HG02884 (cell line): ENCODE measurements around the gene STPG1.

Experiments
- ATAC-seq: cut with Tn5 transposase; IDR thresholded peaks from one replicate; pipeline ENCODE4 v1.9.1; 2021; ENCODE audit warnings: mild to moderate bottlenecking, moderate library complexity; ENCODE audit not compliant: unreplicated experiment

STPG1 gene

DNA sequence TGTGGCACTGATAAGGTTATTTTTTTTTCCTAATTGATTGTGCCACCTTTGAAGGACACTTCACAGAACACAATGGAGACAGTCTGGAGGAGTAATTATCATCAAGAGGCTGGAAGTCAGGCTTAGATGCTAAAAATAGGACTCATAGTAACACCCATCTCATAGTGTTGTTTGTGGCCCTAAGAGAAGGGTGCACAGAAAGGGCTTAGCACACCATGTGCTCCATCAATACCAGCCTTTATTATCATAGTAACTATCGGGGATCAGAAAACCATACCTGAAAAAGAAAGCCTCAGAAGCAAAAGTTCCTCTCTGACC, 13.9 kb upstream of the STPG1 start:
- ATAC-seq = no peak

DNA sequence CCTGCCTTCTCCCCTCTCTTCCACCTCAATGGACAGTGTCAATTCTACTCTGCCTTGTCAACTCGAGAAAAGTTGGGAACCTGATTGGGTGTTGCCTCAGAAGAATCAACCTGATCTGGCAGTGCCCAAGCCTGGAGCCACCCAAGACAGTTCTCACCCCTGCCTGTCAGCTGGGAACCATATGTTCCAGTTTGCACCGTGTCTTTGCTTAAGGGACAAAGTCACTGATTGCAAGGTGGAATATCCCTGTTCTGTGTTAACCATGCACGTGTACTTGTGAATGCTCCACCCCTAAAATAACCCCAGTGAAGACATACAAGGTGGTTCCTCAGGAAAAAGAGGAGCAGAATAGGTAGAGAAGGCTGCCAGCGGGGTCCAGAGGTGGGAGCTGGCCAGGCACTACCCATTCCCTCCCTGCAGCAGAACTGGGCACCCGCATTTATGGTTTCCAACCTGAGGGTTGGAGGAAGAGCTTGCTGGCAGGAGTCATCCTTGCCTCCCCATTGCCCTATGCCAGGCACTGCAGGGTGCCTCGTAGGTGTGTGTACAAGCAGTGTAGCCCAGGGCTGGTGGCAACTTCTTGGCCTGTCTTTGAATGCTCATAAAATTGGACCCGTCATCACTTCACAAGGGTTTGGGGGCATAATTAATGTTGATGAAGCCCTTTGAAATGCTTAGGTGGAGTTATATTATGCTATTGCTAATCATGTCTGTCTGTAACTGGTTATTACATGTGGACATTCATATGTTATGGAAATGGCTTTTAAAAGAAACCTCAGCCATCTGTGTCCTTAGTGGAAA, 13.4 kb upstream of the STPG1 start:
- ATAC-seq = no peak

DNA sequence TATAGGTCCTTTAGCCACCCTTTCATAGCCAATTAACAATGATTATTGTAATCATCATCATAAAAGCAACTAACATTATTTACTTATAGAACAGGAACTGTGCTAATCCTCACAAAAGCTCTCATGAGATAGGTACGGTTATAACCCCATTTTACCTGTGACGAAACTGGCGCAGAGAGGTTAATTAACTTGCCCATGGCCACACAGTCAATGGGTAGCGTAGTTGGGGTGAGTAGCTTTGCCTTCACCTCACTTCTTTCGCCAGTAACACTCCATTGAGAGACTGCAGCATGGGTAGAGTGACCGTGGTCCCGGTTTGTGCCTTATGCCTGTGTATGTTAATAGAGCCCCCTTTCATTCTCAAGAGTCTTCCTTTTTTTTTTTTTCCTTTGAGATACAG, 12.3 kb upstream of the STPG1 start:
- no peak for ATAC-seq

DNA sequence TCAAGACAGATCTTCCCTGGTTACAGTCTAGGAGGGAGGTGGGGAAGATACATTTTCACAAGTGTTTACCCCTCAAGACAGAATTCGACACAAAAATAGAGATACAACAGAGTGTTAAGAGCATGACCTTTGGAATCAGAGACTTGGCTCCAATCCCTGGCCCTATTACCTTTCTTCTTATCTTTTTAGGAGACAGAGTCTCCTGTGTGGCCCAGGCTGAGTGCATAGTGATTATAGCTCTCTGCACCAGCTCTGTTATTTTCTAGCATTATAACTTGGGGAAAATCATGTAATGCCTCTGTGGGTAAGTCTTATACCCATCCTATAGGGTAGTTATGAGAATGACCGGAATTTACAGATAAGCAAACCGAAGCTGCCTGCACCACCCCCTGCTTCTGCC, 11.9 kb upstream of the STPG1 start:
- no peak for ATAC-seq

DNA sequence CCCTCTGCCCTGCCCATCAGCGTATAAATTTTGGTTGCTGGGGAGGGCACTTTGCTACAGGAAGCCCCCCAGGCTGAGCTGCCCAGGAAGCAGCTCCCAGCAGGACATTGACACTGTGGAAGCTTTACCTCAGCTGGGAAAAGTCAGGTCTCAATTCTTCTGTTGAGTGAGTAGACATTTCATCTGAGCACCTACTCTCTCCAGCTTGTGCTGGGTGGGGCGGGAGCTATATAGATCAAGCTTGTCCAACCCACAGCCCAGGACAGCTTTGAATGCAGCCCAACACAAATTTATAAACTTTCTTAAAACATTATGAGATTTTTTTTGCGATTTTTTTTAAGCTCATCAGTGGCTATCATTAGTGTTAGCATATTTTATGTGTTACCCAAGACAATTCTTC, 11.4 kb upstream of the STPG1 start:
- ATAC-seq = no peak

DNA sequence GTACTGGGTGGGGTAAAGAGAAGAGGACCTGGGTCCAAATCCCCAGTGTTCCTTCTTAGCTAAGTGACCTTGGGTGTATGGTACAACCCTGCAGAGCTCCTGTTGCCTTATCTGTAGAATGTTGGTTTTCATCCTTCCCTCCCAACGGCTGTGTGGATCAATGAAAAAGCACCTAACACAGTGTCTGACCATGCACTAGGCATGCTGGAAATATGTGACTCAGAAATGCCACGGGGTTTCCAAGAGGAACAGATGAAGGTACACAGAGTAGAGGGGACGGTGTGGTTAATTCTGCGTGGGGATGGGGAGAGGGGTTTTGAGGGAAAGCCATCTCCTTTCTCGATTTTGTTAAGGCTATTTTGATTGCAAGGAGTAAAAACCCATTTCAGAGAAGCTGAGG, 10.6 kb upstream of the STPG1 start:
- no peak for ATAC-seq

DNA sequence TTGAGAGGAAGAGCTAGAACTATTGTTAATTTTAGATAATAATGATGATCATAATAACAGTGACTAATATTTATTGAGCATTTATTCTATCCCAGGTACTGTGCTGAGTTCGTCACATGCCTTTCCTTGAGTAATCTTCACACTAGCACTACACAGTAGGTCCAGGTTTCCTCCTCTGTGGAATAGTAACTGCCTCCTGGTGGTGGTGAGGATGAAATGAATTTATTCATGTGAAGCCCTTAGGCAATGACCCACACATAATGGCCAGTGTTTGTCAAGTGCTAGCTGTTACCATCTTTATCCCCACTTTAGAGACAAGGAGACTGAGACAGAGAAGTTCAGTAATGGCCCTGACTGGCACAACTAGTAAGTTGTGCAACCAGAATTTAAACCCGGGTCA, 7.9 kb upstream of the STPG1 start:
- no peak for ATAC-seq

DNA sequence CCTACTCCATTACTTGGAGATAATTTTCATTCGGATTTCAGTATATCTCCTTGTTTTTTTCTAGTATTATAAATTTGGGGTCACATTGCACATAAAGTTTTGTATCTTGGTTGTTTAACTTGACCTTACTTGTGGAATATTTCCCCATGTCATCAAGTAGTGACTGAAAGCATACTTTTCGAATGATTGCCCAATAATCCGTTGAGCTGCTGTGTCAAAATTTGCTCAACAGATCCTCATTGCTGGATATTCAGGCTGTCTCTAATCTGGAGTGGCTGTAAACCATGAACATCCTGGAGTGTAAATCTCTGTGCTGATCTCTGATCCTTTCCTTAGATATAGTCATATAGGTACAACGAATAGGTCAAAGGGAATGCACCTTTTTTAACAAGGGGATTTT, 7.0 kb upstream of the STPG1 start:
- ATAC-seq = no peak

DNA sequence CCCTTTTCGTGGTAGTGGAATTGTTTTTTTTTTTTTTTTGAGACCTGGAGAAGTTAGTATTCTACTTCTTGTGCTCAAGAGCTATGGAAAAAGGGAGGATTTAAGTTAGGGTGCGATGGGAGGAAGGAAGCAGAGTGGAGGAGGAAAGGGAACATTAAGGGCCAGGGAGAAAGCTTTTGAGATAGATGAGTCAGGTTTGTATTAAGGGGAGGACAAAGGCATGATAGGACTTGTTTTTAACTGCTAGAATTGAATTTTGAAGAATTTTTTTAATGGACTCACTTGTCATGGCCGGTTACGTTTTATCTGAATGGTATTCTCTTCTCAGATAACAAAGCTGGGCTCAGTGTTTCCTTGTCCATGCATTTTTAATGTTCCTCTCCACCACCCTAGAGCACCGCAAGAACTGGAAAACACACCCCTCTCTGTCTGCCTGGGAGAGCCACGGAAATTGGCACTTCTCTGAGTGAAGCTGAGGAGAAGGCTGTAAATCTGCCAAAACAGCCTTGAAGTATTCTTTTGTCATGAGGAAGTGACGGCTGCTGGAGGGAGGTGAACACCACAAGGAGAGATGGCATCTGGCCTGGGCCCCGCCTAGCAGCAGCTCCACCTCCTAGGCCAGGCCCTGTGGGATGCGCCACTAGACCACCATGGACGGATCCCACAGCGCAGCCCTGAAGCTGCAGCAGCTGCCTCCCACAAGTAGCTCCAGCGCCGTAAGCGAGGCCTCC, 5.5 kb upstream of the STPG1 start:
- ATAC-seq = no peak

DNA sequence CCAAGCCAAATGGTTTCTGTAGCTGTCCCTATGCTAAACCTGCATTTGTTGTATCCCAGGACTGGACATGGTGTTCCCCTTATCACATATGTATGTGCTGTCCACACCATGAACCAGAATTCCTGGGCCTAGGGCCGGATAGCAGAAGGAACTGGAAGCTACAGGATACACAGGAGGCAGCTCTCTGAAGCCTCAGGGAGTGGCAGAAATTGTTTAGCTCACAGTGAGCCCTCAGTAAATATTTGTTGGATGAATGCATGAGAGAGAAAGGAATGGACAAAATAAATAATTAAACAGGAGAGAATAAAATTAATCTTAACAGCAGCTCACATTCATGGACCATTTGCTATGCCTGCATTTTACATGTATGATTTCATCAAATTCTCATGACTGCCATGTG, 4.1 kb upstream of the STPG1 start:
- ATAC-seq = no peak

DNA sequence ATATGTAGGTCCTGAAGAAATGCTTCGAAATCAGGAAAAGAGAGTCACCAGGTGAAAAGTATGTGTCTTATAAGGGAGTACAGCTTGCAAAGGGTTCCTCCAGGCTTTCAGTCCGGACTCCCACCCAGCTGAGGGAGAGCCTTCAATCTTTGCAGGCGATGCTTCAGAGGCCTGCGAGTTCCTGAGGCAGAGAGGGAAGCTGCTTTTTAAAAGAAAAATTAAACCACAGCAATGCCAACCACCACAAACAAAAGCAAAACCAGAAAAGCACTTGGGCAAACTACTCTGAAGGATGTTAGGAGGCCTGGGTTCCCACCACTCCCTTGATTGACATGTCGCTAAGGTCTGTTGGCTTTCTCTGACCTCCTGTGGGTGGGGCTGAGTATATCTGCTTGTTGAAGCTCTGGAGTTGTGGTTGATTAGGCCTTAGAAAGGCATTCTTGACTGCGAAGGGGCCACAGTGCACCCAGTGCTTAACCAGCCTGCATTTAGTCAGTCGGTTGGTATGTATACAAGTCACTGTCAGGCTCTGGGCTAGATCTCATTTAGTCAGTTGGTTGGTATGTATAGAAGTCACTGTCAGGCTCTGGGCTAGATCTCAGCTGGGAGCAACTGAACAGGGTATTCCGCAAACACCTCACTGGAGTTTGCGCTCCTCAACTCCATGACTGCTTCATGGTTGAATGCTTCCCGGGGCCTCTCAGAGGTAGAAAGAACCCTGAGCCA, 3.2 kb upstream of the STPG1 start:
- no peak for ATAC-seq

DNA sequence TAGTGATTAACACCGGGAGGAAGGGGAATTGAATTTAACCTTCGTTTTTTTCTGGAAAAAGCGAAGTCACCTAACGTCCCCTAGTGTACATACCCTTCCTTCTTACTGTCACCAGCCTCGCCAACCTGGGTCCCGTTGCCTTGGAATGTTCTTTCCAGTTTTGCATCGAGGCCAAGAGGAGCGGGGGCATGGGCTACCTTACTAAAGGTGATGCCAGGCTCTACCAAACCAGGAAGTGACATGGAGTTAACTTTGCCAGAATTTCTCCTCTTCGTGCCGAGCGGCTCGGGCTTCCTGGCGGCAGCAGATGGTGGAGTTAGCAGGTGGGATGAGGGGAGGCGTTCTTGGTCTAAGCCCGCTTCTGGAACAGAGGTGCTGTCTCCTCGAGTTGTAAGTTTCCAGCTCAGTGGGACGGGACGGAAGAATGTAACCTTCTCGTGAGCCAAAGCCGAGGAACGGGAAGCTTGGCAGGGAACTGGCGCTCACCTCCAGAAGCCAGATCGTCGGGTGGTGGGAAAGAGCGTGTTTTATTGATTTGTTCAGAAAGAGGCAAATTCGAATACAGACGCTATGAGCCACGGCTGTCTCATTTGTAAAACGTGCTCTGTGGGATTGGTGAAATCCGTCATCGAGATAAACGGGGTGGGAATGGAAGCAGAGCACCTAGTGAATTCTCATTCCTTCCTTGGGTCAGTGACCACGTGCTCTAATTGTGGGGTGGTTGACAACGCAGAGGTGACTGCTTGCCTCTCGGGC, 2.5 kb upstream of the STPG1 start:
- no peak for ATAC-seq

DNA sequence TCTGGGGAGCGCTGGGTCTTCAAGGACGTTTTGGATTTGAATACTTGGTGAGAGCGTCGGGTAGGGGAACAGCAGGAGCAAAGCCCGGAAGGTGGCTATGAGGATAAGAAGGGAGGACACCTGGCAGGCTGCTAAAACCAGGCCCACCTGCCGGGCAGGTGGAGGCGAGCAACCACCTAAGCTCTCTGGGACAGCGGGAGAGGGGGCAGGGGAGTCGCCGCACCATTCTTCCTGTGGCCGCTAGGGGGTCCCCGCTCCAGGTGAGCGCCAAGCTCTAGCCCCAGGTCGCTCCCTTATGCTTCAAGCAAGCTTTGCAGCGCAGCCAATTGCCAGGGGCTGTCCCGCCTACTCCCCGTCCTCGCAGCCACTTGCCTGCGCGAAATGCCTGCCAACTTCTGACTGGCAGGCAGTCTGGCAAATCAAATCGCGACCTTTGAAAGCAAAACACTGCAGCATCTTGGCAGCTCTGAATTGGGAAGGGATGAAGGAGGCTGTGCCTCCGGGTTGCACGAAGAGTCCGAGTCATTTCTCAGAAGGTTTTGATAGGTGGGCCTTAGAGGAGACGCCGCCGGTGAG, 1.8 kb upstream of the STPG1 start, which contains the start of gene NIPAL3:
Gene NIPAL3, plus strand, starts transcription at position 469 of the 576 bp plus-strand sequence. CDS start 3,746 bp downstream, outside the sequence.
- ATAC-seq = peak; percentile 89

DNA sequence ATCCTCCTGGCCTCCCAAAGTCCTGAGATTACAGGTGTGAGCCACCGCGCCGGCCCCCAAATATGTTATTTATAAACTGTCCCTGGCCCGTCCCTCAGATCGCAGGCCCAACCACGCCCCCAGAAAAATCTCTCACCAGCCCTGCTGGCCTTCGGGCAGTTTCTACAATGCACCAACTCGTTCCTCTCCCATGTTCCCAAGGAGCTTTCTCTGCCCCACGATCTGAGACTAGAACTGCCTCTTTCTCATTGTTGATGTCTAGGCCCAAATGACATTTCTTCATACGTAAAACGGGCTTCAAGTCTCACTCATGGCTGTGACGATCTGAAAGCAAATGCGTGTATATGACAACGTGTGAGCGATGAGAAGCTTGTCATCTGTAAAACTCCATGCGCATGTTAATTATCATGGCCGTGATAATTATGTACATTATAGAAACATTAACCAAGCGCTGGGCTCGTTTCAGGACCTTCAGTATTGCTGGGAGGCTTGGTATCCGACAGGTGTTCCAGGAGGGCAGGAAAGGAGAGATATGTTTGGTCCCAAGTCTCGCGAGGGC, 1.3 kb upstream of the STPG1 start:
- no peak for ATAC-seq

DNA sequence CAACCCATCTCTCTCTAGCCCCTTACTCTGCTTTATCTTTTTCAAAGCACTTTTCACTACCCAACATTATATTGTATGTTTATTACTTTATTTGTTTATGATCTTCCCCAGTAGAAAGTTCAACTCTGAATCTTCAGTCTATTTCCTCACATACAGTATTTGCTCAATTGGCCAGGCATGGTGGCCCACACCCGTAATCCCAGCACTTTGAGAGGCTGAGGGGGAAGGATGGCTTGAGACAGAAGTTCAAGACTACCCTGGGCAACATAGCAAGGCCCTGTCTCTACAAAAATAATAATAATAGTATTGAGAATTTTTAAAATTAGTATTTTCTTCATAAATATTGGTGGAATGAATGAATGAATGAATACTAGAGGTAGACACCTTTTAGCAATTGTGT, 1.2 kb downstream of the STPG1 start:
- ATAC-seq = no peak

DNA sequence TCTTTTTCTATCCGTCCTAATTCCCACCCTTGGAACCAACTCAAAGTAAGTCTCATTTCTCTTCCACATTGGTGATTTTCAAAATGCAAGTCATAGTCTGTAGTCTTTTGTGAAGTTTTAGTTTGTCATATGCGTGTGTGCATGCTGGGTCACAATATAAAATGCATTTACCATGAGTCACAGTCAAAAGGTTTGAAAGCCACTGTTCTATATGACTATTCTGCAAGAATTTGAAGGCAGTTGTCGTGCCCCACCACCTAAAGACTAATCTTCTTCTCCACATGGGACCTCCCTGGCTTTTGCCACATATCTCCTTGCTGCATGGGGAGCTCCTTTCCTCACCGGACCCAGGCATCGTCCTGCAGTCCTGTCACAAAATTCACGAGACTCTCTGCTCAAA, 1.6 kb downstream of the STPG1 start:
- no peak for ATAC-seq

DNA sequence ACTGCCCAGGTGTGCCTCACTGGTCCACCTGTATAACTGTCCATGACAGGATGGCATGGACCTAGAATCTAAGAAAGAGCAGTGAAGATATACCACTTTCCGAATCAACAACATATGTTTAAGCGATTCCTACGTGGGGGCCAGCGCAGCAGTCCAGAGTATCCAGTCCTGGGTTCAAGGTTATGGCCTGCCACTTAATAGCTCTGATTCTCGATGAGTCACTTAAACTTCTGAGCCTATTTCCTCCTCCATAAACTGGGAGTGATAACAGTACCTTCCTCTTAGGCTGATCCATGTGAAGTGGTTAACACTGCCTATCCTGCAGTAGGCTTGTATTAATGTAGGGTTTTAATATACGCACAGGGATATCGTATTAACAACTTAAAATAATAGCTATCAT, 2.8 kb downstream of the STPG1 start:
- no peak for ATAC-seq

DNA sequence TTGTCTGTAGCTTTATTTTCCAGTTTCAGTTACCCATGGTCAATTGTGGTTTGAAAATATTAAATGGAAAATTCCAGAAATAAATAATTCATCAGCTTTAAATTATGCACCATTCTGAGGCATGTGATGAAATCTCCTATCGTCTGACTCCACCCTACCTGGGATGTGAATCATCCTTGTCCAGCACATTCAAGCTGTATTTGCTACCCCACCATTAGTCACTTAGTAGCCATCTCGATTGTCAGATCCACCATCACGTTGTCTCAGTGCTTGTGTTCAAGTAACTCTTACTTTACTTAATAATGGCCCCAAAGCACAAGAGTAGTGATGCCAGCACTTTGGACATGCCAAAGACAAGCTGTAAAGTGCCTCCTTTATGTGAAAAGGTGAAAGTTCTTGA, 4.0 kb downstream of the STPG1 start:
- ATAC-seq = no peak

DNA sequence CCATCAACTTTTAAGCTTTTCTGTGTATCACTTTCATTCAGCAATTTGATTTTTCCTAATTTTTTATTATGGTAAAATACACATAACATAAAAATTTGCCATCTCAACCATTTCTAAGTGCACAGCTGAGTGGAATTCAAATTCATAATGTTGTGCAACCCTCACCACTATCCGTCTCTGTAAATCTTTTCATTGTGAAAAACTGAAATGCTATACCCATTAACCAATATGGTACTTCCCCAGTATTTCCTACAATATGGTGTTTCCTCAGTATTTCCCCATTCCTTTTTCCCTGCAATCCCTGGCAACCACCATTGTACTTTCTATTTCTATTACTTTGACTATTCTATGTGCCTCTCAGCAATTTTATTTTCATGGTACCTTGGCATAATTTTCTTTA, 6.8 kb downstream of the STPG1 start:
- no peak for ATAC-seq

DNA sequence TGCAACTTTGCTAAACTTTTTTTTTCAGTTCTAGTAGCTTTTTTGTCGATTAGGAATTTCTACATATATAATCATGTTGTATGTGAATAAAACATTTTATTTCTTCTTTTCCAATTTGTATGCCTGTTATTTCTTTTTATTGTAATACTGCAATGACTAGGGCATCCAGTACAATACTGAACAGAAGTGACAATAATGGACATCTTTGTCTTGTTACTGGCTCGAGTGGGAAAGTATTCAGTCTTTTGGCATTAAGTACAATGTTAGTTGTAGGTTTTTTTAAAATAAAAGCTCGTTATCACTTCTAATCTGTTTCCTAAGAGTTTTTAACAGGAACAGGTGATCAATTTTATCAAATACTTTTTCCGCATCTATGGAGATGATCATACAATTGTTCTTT, 9.8 kb downstream of the STPG1 start:
- no peak for ATAC-seq

DNA sequence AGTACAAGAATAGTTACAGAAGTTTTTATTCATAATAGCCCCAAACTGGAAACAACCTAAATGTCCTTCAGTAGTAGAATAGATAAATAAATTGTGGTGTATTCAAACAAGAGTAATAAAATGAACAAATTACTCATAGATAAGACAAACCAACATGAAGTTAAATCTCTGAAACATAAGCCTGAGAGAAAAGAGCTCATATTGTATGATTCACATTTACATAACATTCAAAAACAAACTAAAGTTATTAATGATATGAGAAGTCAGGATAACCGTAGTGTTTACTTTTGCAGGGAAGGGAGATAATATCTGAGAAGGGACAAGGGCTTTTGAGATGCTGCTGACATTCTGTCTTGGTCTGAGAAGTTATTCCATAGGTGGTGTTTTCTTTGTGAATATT, 13.5 kb downstream of the STPG1 start:
- ATAC-seq = no peak
